T-cell (primary cell): ENCODE measurements around the gene HDAC5. TPM values are rescaled to one million over a fixed set of nuclear protein-coding genes. Genes with fewer than 3 reads are reported as not detected.
"Not testable (repeated sequence)": the region's sequence is repeated elsewhere in the genome, so short reads cannot be mapped to it uniquely, and the experiment has no call there.

Experiments
- ATAC-seq, 4 experiments: fragments of 200-7000 bp in 3 of 4; fragments of 150-1000 bp in 1 of 4; cut with Tn5 transposase; replicated peaks in 1 of 4; 1 replicate in 3 of 4; 2 replicates in 1 of 4; pipeline ENCODE4 v1.10.0; 2021; ENCODE audit warnings: moderate library complexity in 3 of 4, mild to moderate bottlenecking in 2 of 4, moderate number of reproducible peaks in 1 of 4
- CTCF ChIA-PET, 2 donors: fragments of 300-600 bp; sonication (Branson Sonifier 250); formaldehyde crosslinking; loops; one replicate each; lab custom pipeline; 2022; ENCODE audit warnings: antibody characterized with exemption in 2 of 2; lab: Charles Lee
- POLR2A ChIA-PET, 2 donors: fragments of 300-600 bp; sonication (Branson Sonifier 250); formaldehyde crosslinking; loops; one replicate each; lab custom pipeline; 2022; ENCODE audit warnings: antibody characterized with exemption in 2 of 2; lab: Charles Lee
- DNase-seq, 35 experiments: peaks; one replicate each; pipeline versions ENCODE4 v3.0.0 to v3.0.0-alpha.2; 2013 to 2023
- H3K27ac ChIP-seq: one replicate; pipeline ENCODE4 v1.5.1; 2013; ENCODE audit warnings: low read length
- H3K27me3 ChIP-seq, 2 experiments: replicated peaks in 1 of 2; 1 replicate in 1 of 2; 2 replicates in 1 of 2; pipeline versions ENCODE4 v1.6.1 to v1.7.0; 2013; ENCODE audit warnings: low read length in 1 of 2, mixed read lengths in 1 of 2; ENCODE audit not compliant: control insufficient read depth in 2 of 2, insufficient read depth in 2 of 2; ENCODE audit errors: extremely low read depth in 1 of 2
- H3K36me3 ChIP-seq, 2 donors: 1 replicate in 1 of 2; 2 replicates in 1 of 2; pipeline versions ENCODE4 v1.6.1 to v1.7.0; 2013; ENCODE audit warnings: low read length in 1 of 2; ENCODE audit not compliant: control insufficient read depth in 2 of 2, insufficient read depth in 1 of 2; ENCODE audit errors: extremely low read depth in 1 of 2
- H3K4me1 ChIP-seq, 2 experiments: 1 replicate in 1 of 2; 2 replicates in 1 of 2; pipeline versions ENCODE4 v1.6.1 to v1.7.0; 2013; ENCODE audit warnings: low read length in 2 of 2, mixed read lengths in 1 of 2; ENCODE audit not compliant: insufficient read depth in 2 of 2, control insufficient read depth in 1 of 2; ENCODE audit errors: extremely low read depth in 1 of 2
- H3K4me3 ChIP-seq, 2 donors: 1 replicate in 1 of 2; 2 replicates in 1 of 2; pipeline versions ENCODE4 v1.5.1 to v1.7.0; 2013; ENCODE audit warnings: mild to moderate bottlenecking in 2 of 2, low read length in 1 of 2, moderate library complexity in 1 of 2; ENCODE audit not compliant: control insufficient read depth in 1 of 2; ENCODE audit errors: extremely low read depth in 1 of 2
- H3K9me3 ChIP-seq: 2 replicates; pipeline ENCODE4 v1.7.0; 2013
- H3K27ac Mint-ChIP-seq, 2 donors: one replicate each; pipeline ENCODE4 v1.8.0; 2020 to 2021; ENCODE audit warnings: mild to moderate bottlenecking in 2 of 2, mixed read lengths in 2 of 2
- H3K27me3 Mint-ChIP-seq, 2 donors: one replicate each; pipeline ENCODE4 v1.8.0; 2021 to 2022; ENCODE audit warnings: mixed read lengths in 2 of 2
- H3K36me3 Mint-ChIP-seq: one replicate; pipeline ENCODE4 v1.8.0; 2021; ENCODE audit warnings: mixed read lengths
- H3K4me1 Mint-ChIP-seq, 3 donors: one replicate each; pipeline ENCODE4 v1.8.0; 2020 to 2022; ENCODE audit warnings: mixed read lengths in 3 of 3, mild to moderate bottlenecking in 1 of 3
- H3K4me3 Mint-ChIP-seq, 3 donors: one replicate each; pipeline ENCODE4 v1.8.0; 2020 to 2022; ENCODE audit warnings: mild to moderate bottlenecking in 3 of 3, mixed read lengths in 3 of 3, moderate library complexity in 3 of 3
- H3K9me3 Mint-ChIP-seq, 3 donors: one replicate each; pipeline ENCODE4 v1.8.0; 2020 to 2022; ENCODE audit warnings: mixed read lengths in 3 of 3
- WGBS: methylation state at CpG from one replicate; pipeline ENCODE4 v1.1.5; 2013; ENCODE audit warnings: missing lambda C conversion rate; ENCODE audit not compliant: insufficient coverage; 5-methylcytosine and 5-hydroxymethylcytosine counted together
- total RNA-seq, 35 experiments: library from RNA in 6 of 35; stranded (reverse) in 6 of 35; fragments of 120-200 nt in 1 of 35; gene quantifications; one replicate each; pipeline versions ENCODE4 v1.2.1 to v1.2.4 and lab custom pipeline; 2013 to 2026

HDAC5 gene
- total RNA-seq, 5 donors from 2014 or later (not counting 1 experiment from before 2014, with no cell fraction given) = 68.6 to 81.4 (median 72.8) TPM

- H3K27ac Mint-ChIP-seq, POLR2A ChIA-PET, H3K9me3 ChIP-seq, H3K4me3 ChIP-seq, H3K9me3 Mint-ChIP-seq, H3K4me1 ChIP-seq, H3K4me1 Mint-ChIP-seq, ATAC-seq, H3K27me3 ChIP-seq, CTCF ChIA-PET, DNase-seq, H3K27me3 Mint-ChIP-seq, H3K4me3 Mint-ChIP-seq, H3K27ac ChIP-seq: not testable (repeated sequence)
- WGBS = no CpG with 5 or more reads among the region's 3 CpGs
- peaks cover 32% of the 10 kb centered on the region for H3K36me3 Mint-ChIP-seq
- peaks cover 11 to 54% of the 10 kb centered on the region in 2 donors for H3K36me3 ChIP-seq
Observed at GRCh38 chr17:44034688-44035087, 88.8 kb downstream of the HDAC5 start.

GRCh38 chr17:44033861-44034408 lies 89.5 kb downstream of the HDAC5 start:
- Histone ChIP-seq H3K4me1 (no peaks in the 10 kb centered on the region), H3K9me3 (no peaks in the 10 kb centered on the region), H3K27ac (no peak overlapping the region), H3K36me3 (peaks cover 14 to 50% of the 10 kb centered on the region in 2 donors), H3K4me3 (no peak overlapping the region), H3K27me3 (no peaks in the 10 kb centered on the region)
- H3K4me1 Mint-ChIP-seq = peaks cover 5 to 9% (median 7%) of the 10 kb centered on the region in 3 donors
- no peaks in the 10 kb centered on the region for H3K27me3 Mint-ChIP-seq
- WGBS = 83% methylated on average over 1 of the region's 3 CpGs
- ATAC-seq = no peak
- no peak overlapping the region for H3K4me3 Mint-ChIP-seq
- no peak for DNase-seq
- no peaks in the 10 kb centered on the region for H3K9me3 Mint-ChIP-seq
- POLR2A ChIA-PET = no interaction called here
- CTCF ChIA-PET = interaction anchor here in 1 of 2 donors (0.6 kb wide), 1 partner anchor 28 kb away, joined by 3 read pairs; no protein-coding TSS in a partner anchor
- H3K27ac Mint-ChIP-seq = no peak overlapping the region
- peaks cover 29% of the 10 kb centered on the region for H3K36me3 Mint-ChIP-seq

GRCh38 chr17:44030482-44030881 lies 93.0 kb downstream of the HDAC5 start:
- no peaks in the 10 kb centered on the region for H3K27me3 ChIP-seq
- H3K36me3 ChIP-seq = peaks cover 9 to 22% of the 10 kb centered on the region in 2 donors
- peaks cover 16% of the 10 kb centered on the region for H3K36me3 Mint-ChIP-seq
- WGBS = 100% methylated on average over 1 of the region's 3 CpGs
- H3K27ac ChIP-seq = no peak overlapping the region
- DNase-seq (no peak), ATAC-seq (no peak)
- no peak overlapping the region for H3K4me3 Mint-ChIP-seq
- no peak overlapping the region for H3K4me3 ChIP-seq
- ChIA-PET POLR2A (no interaction called here), CTCF (no interaction called here)
- no peaks in the 10 kb centered on the region for H3K4me1 ChIP-seq
- H3K27me3 Mint-ChIP-seq = no peaks in the 10 kb centered on the region
- no peaks in the 10 kb centered on the region for H3K9me3 ChIP-seq
- peaks cover 5 to 9% (median 7%) of the 10 kb centered on the region in 3 donors for H3K4me1 Mint-ChIP-seq
- H3K27ac Mint-ChIP-seq = no peak overlapping the region
- H3K9me3 Mint-ChIP-seq = no peaks in the 10 kb centered on the region

GRCh38 chr17:44029736-44030135 lies 93.7 kb downstream of the HDAC5 start:
- H3K4me1 ChIP-seq = no peaks in the 10 kb centered on the region
- no peaks in the 10 kb centered on the region for H3K27me3 ChIP-seq
- no peaks in the 10 kb centered on the region for H3K9me3 Mint-ChIP-seq
- peaks cover 5 to 9% (median 7%) of the 10 kb centered on the region in 3 donors for H3K4me1 Mint-ChIP-seq
- H3K36me3 Mint-ChIP-seq = peaks cover 16% of the 10 kb centered on the region
- H3K9me3 ChIP-seq = no peaks in the 10 kb centered on the region
- H3K27ac Mint-ChIP-seq = no peak overlapping the region
- ATAC-seq (no peak), DNase-seq (no peak)
- H3K36me3 ChIP-seq = peaks cover 13 to 22% of the 10 kb centered on the region in 2 donors
- ChIA-PET CTCF (no interaction called here), POLR2A (no interaction called here)
- no peak overlapping the region for H3K4me3 Mint-ChIP-seq
- no peak overlapping the region for H3K27ac ChIP-seq
- WGBS = 94% methylated on average over 3 of the region's 5 CpGs
- H3K27me3 Mint-ChIP-seq = no peaks in the 10 kb centered on the region
- H3K4me3 ChIP-seq = no peak overlapping the region

Other genes with a start within 250 kb of the HDAC5 start
- gene MPP2, start 216.1 kb downstream of the HDAC5 start, total RNA-seq = 1 to 10 TPM; 1.6 to 5.6 (median 3.2) TPM
- not detected for gene PPY, start 181.2 kb downstream of the HDAC5 start, total RNA-seq
- not detected for gene PYY, start 169.7 kb downstream of the HDAC5 start, total RNA-seq
- gene NAGS, start 119.0 kb downstream of the HDAC5 start, total RNA-seq = 1 to 10 TPM in 4 of 5 donors, under 1 TPM in 1; 0.35 to 2.4 (median 1.8) TPM
- gene TMEM101, start 108.7 kb downstream of the HDAC5 start, total RNA-seq = 10 to 100 TPM; 13.4 to 32.4 (median 26.6) TPM
- gene LSM12, start 57.0 kb downstream of the HDAC5 start, total RNA-seq = 10 to 100 TPM; 29.4 to 39.0 (median 37.1) TPM
- gene G6PC3, start 52.9 kb downstream of the HDAC5 start, total RNA-seq = 10 to 100 TPM in 4 of 5 donors, 1 to 10 TPM in 1; 9.4 to 19.0 (median 16.2) TPM
- gene HROB, start 18.3 kb upstream of the HDAC5 start, total RNA-seq = 1 to 10 TPM in 4 of 5 donors, under 1 TPM in 1; 0.73 to 3.4 (median 1.1) TPM
- under 1 TPM in 1 of 5 donors, not detected in 4; 0.15 TPM for gene ASB16, start 47.1 kb upstream of the HDAC5 start, total RNA-seq
- 10 to 100 TPM; 42.0 to 46.6 (median 43.0) TPM for gene TMUB2, start 63.3 kb upstream of the HDAC5 start, total RNA-seq
- gene ATXN7L3, start 76.2 kb upstream of the HDAC5 start, total RNA-seq = 100 to 1,000 TPM; 101 to 130 (median 125) TPM
- gene UBTF, start 96.0 kb upstream of the HDAC5 start, total RNA-seq = 100 to 1,000 TPM; 162 to 228 (median 213) TPM
- gene SLC4A1, start 144.5 kb upstream of the HDAC5 start, total RNA-seq = not detected
- gene RUNDC3A, start 185.0 kb upstream of the HDAC5 start, total RNA-seq = under 1 TPM in 3 of 5 donors, not detected in 2; 0.38 to 0.65 (median 0.41) TPM
- gene SLC25A39, start 201.2 kb upstream of the HDAC5 start, total RNA-seq = 100 to 1,000 TPM in 3 of 5 donors, 10 to 100 TPM in 2; 78.6 to 108 (median 104) TPM
- gene GRN, start 221.7 kb upstream of the HDAC5 start, total RNA-seq = 10 to 100 TPM; 21.0 to 48.3 (median 40.1) TPM
- gene FAM171A2, start 240.2 kb upstream of the HDAC5 start, total RNA-seq = 1 to 10 TPM in 2 of 5 donors, under 1 TPM in 3; 0.18 to 1.5 (median 0.89) TPM